ENCODE results near the gene TANGO2.

Gene TANGO2

GRCh38 chr22:20002128-20002527, 18.8 kb upstream of the TANGO2 start:
- no peak for DNase-seq
- Mint-ChIP-seq H3K4me3 (no peak overlapping the region), H3K27ac (peak overlapping the region; percentile 8), H3K27me3 (ENCODE audit: low read depth, poor library complexity) (no peaks in the 10 kb centered on the region), H3K36me3 (ENCODE audit: low read depth) (peaks cover 29% of the 10 kb centered on the region), H3K4me1 (peaks cover 33% of the 10 kb centered on the region), H3K9me3 (peaks cover 37% of the 10 kb centered on the region)
- no peak for TF ChIP-seq CTCF (IDR thresholded peaks at IDR 0.05)

- Mint-ChIP-seq H3K27ac (no peak overlapping the region), H3K9me3 (peaks cover 37% of the 10 kb centered on the region), H3K27me3 (ENCODE audit: low read depth, poor library complexity) (no peaks in the 10 kb centered on the region), H3K4me3 (no peak overlapping the region), H3K4me1 (peaks cover 38% of the 10 kb centered on the region), H3K36me3 (ENCODE audit: low read depth) (peaks cover 29% of the 10 kb centered on the region)
- TF ChIP-seq CTCF (IDR thresholded peaks at IDR 0.05), result no peak
- no peak for DNase-seq
Observed at GRCh38 chr22:20002636-20003035, 18.3 kb upstream of the TANGO2 start.

- Mint-ChIP-seq H3K4me1 (peaks cover 42% of the 10 kb centered on the region), H3K27me3 (ENCODE audit: low read depth, poor library complexity) (no peaks in the 10 kb centered on the region), H3K36me3 (ENCODE audit: low read depth) (peaks cover 29% of the 10 kb centered on the region), H3K27ac (no peak overlapping the region), H3K9me3 (peaks cover 37% of the 10 kb centered on the region), H3K4me3 (no peak overlapping the region)
- DNase-seq, result no peak
- TF ChIP-seq CTCF (IDR thresholded peaks at IDR 0.05), result no peak
Observed at GRCh38 chr22:20003304-20003703, 17.6 kb upstream of the TANGO2 start.

GRCh38 chr22:20004464-20004863, 16.4 kb upstream of the TANGO2 start:
- H3K4me1 Mint-ChIP-seq, result peaks cover 34% of the 10 kb centered on the region

GRCh38 chr22:20008221-20008995, 12.5 kb upstream of the TANGO2 start:
- peaks cover 18% of the 10 kb centered on the region for H3K4me1 Mint-ChIP-seq
- no peak overlapping the region for H3K27ac Mint-ChIP-seq
- peaks cover 24% of the 10 kb centered on the region for H3K9me3 Mint-ChIP-seq
- no peak for TF ChIP-seq CTCF (IDR thresholded peaks at IDR 0.05)
- no peak overlapping the region for H3K4me3 Mint-ChIP-seq
- DNase-seq, result no peak
- peaks cover 4% of the 10 kb centered on the region for H3K27me3 Mint-ChIP-seq (ENCODE audit: low read depth, poor library complexity)
- peaks cover 22% of the 10 kb centered on the region for H3K36me3 Mint-ChIP-seq (ENCODE audit: low read depth)

More at GRCh38 chr22:20004464-20004863, 16.4 kb upstream of the TANGO2 start:
- TF ChIP-seq CTCF (IDR thresholded peaks at IDR 0.05), result no peak
- H3K27me3 Mint-ChIP-seq (ENCODE audit: low read depth, poor library complexity), result no peaks in the 10 kb centered on the region
- DNase-seq, result no peak
- H3K36me3 Mint-ChIP-seq (ENCODE audit: low read depth), result peaks cover 29% of the 10 kb centered on the region
- peaks cover 37% of the 10 kb centered on the region for H3K9me3 Mint-ChIP-seq
- H3K27ac Mint-ChIP-seq, result no peak overlapping the region
- no peak overlapping the region for H3K4me3 Mint-ChIP-seq

GRCh38 chr22:20009018-20009491, 11.9 kb upstream of the TANGO2 start:
- TF ChIP-seq CTCF (IDR thresholded peaks at IDR 0.05), result no peak
- Mint-ChIP-seq H3K4me3 (no peak overlapping the region), H3K27me3 (ENCODE audit: low read depth, poor library complexity) (peaks cover 10% of the 10 kb centered on the region), H3K9me3 (peaks cover 18% of the 10 kb centered on the region), H3K36me3 (ENCODE audit: low read depth) (peaks cover 15% of the 10 kb centered on the region), H3K27ac (no peak overlapping the region), H3K4me1 (peaks cover 18% of the 10 kb centered on the region)
- DNase-seq, result no peak
